HTERT RPE-1 (cell line): Measurements from ENCODE around the gene ELP5.
"Not testable (repeated sequence)": the region's sequence is repeated elsewhere in the genome, so short reads cannot be mapped to it uniquely, and the experiment has no call there.

Experiments used
- in situ Hi-C: fragments of 300-500 bp; cut with MboI; formaldehyde crosslinking; loops from 4 replicates; pipeline ENCODE4 v1.14.3; 2020; ENCODE audit warnings: low sequenced_read_pairs

Gene ELP5

GRCh38 chr17:7235693-7236665, 16.0 kb upstream of the ELP5 start:
- in situ Hi-C loops: no loop called here

- in situ Hi-C loops: no loop called here
These were observed 15.2 kb upstream of the ELP5 start for GRCh38 chr17:7236808-7237207.

- in situ Hi-C loops: no loop called here
These were observed 14.7 kb upstream of the ELP5 start for GRCh38 chr17:7237266-7237760.

GRCh38 chr17:7237761-7238419, 14.1 kb upstream of the ELP5 start:
- in situ Hi-C loops: no loop called here

GRCh38 chr17:7238420-7239090, 13.5 kb upstream of the ELP5 start:
- in situ Hi-C loops: no loop called here

- in situ Hi-C loops: no loop called here
These were observed 12.7 kb upstream of the ELP5 start, which contains the start of gene PHF23 for GRCh38 chr17:7239091-7240027. PHF23 (minus strand) TSS chr17:7239457; CDS start chr17:7239279, 178 bp downstream.

- in situ Hi-C loops: no loop called here
These were observed 11.6 kb upstream of the ELP5 start for GRCh38 chr17:7240375-7240774.

GRCh38 chr17:7241090-7241733, 10.8 kb upstream of the ELP5 start:
- in situ Hi-C loops: no loop called here

- in situ Hi-C loops: no loop called here
These were observed 10.0 kb upstream of the ELP5 start, which contains the start of gene GABARAP for GRCh38 chr17:7241783-7242716. GABARAP (minus strand) TSS chr17:7242449; CDS start chr17:7242330, 119 bp downstream.

- in situ Hi-C loops: no loop called here
These were observed 9.1 kb upstream of the ELP5 start for GRCh38 chr17:7242717-7243452.

- in situ Hi-C loops: no loop called here
These were observed 8.6 kb upstream of the ELP5 start for GRCh38 chr17:7243453-7243729.

- in situ Hi-C loops: not testable (repeated sequence)
These were observed 8.2 kb upstream of the ELP5 start for GRCh38 chr17:7243838-7244237.

GRCh38 chr17:7246779-7247178, 5.2 kb upstream of the ELP5 start:
- in situ Hi-C loops: no loop called here

- in situ Hi-C loops: no loop called here
These were observed 3.2 kb upstream of the ELP5 start for GRCh38 chr17:7248796-7249195.

- in situ Hi-C loops: no loop called here
These were observed 2.8 kb upstream of the ELP5 start for GRCh38 chr17:7249214-7249613.

GRCh38 chr17:7249830-7250229, 2.2 kb upstream of the ELP5 start:
- in situ Hi-C loops: no loop called here

- in situ Hi-C loops: no loop called here
These were observed 1.1 kb upstream of the ELP5 start for GRCh38 chr17:7250695-7251627.
